GM12801 (cell line): ENCODE measurements around the gene RRP9.

Experiments used
- TF ChIP-seq, protein P1 (sequence below): IDR thresholded peaks from one replicate; pipeline ENCODE4 v1.5.1; 2011; ENCODE audit warnings: control low read depth; ENCODE audit not compliant: insufficient read length; ENCODE audit errors: extremely low read depth

The RRP9 gene

DNA sequence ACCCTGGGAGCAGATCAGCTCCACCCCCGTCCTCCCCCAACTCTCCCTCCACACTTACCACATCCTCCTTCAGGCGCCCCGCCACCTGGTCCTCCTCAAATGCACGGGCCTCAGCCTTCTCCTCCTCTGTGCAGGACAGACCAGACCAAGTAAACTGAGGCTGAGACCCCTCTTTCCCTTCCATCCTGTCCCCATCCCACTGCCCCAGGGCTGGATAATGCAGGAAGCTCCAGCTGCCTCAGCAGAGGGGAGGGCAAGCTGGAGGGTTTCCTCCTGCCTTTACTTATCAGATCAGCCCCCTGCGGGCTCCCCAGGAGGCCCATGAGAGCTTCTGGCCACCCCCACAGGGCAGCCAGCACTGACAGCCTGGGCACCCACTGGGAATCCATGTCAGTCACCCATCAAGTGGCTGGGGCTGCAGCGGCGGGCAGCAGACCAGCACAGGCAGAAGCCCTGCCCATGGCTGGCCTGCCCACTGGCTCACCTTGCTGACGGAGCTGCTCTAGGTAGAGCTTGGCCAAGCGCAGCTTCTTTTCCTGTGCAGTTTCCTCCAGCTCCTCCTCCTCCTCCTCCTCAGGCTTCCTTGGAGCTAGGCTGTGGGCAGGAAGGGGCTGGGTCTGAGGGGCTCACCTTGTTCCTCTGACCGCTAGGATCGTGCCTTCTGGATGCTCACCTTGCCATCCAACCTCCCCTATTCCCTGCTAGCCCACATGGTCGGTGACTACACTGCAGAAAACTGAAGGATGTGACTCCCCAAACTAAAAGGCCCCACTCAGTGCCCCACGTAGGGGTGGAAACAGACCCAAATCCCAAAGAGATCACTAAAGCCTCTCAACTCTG lies 3.9 kb downstream of the RRP9 start:
- TF ChIP-seq, protein P1, sequence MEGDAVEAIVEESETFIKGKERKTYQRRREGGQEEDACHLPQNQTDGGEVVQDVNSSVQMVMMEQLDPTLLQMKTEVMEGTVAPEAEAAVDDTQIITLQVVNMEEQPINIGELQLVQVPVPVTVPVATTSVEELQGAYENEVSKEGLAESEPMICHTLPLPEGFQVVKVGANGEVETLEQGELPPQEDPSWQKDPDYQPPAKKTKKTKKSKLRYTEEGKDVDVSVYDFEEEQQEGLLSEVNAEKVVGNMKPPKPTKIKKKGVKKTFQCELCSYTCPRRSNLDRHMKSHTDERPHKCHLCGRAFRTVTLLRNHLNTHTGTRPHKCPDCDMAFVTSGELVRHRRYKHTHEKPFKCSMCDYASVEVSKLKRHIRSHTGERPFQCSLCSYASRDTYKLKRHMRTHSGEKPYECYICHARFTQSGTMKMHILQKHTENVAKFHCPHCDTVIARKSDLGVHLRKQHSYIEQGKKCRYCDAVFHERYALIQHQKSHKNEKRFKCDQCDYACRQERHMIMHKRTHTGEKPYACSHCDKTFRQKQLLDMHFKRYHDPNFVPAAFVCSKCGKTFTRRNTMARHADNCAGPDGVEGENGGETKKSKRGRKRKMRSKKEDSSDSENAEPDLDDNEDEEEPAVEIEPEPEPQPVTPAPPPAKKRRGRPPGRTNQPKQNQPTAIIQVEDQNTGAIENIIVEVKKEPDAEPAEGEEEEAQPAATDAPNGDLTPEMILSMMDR = no peak

DNA sequence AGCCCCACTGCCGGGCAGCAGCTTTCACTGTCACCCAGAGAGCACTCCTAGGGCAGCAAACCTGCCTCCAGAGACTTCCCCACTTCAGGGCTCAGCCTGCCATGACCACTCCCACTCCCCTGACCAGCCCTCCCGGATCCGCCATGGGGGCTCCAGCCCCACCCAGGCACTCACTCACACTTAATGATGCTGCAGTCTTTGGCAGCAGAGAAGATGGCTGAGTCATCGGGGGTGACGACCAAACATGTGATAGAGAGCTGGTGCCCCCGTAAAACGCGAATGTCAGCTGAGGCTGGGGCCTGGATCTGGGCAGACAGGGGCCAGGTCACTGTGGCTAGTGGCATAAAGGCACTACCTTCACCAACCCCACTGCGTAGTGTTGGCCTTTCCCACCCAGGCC lies 4.7 kb downstream of the RRP9 start:
- TF ChIP-seq, protein P1 = no peak

DNA sequence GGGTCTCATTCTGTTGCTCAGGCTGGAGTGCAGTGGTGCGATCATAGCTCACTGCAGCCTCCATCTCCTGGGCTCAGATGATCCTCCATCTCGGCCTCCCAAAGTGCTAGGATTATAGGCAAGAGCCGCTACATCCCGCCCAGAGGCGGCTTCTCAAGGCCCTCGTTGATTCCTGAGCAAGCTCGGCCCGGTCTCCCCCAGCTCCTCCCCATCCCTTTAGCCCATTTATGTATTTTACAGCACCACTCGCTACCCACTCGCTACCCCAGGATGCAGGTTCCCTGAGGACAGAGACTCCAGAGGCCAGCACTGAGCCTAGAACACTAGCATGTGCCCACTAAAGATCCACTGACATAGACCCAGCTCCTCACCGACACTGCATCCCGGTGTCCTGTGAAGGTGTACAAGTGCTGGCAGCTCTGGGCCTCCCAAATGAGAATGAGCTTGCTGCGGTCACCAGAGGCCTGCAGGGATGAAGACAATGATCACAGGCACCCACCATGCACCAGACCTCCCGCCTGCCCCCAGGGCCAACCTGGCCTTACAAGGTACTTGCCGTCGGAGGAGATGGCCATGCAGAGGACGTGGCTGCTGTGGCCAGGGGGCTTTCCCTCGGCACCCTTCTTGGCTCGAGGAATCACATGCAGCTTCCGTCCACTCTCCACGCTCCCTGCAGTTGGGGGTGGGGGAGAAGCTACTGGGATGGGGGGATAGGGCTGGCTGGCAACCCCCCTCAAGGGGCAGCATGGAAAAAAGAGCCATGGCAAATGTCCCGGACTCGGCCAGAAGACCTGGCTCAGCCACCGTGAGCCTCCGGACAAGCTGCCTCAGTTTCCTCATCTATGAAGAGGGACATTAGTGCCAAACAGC lies 5.6 kb downstream of the RRP9 start:
- TF ChIP-seq, protein P1 = no peak

DNA sequence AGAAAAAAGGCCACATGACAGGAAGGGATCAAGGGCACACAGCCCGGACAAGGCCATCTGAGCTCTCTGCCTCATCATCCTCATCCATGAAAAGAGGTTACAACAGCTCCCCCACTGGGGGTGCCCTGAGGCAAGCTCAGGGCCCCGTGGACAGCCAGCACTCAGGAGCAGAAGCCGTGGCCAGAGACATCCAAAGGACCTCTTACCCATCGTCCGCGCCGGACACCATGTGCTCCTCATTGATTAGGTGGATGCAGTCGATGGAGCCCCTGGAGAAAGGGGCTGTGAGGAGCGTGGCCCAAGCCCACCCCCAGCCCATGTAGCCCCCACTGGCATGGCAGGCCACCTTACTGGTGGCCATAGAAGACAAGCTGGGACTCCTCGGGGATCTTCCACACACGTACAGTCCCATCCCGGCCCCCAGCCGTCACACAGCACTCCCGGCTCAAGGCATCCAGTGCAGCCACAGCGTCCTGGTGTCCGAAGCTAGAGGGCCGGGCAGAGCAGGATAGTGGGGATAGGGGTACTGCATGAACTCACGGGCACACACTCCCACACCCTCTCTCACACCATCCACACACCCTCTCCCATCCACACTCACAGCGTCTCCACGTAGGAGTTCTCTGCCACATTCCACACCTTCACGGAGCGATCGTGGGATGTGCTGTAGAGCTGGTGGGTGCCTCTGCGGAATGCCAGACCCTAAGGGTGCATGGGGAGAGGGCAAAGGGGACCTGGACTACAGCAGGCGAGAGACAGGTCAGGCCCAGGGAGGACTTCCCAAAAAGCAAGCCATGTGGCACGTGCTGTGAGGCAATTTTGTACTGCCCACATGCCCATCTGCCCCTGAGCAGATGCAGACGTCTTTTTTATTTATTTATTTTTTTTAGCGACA lies 6.5 kb downstream of the RRP9 start:
- TF ChIP-seq, protein P1 = no peak

DNA sequence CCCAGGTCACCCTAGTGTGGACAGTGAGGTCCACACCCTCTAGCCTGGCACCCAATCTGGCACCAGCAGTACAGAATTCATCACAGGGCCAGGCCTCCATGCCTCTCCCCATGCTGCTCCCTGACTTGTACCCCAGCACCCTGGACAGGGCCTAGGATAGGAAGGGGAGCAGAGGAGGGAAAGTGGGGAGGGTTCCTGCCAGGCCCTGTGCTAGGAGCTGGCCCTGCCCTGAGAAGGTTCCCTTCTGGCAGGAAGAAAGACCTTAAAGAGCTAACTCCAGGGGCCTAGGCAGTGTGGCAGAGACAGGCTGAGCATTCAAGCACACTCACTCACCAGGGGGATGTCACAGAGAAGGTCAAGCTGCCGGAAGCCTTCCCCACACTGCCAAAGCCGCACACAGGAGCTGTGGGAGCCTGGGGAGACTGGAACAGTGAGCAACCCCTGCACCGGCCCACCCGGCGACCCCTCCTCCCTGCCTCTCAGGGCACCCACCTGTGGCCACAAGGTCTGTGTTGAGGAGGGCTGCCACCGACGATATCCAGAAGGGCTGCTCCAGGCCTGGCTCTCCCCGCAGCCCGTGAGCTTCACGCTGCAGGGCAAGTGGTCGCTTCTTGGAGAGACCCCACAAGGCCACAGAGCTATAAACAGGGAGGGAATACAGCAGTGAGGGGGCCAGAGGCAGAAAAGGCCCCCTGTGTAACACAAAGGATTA lies 7.4 kb downstream of the RRP9 start:
- TF ChIP-seq, protein P1 = no peak

DNA sequence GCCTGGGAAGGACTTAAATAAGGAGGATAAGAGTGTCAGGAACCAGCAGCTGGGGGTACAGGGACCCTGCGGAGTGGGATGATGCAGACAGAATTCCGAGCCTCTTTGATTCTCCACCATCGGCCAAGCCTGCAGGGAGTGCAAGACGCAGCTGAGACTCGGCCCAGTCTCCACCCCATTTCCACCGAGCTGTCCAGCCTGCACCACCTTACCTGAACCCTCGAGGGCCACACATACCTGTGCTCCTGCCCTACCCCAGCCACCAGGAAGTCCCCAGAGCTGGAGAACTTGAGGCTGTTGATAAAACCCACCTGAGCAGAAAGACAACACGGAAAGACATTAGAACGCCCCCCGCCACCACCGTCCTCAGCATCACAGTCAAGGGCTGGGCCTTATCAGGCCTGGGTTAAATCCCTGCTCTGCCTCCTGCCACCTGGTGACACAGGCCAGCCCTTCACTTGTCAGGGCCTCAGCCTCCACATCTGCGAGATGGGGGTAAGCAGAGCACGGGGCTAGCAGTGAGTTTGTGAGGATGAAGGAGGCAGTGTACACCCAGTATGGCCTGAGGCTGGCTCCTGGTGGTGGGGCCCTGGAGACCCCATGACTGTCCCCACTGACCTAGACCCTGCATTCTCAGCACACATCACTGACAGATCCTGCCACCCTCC lies 8.1 kb downstream of the RRP9 start:
- TF ChIP-seq, protein P1 = no peak
